Mucosa of descending colon (tissue), 3 donors: ENCODE data around the gene SAMD4A. TPM values are rescaled to one million over a fixed set of nuclear protein-coding genes. Genes with fewer than 3 reads are reported as not detected.

Source experiments
- ATAC-seq: fragments of 200-7000 bp; cut with Tn5 transposase; one replicate; pipeline ENCODE4 v1.9.1; 2020; ENCODE audit warnings: mild to moderate bottlenecking, moderate library complexity
- DNase-seq, 3 donors: peaks; one replicate each; pipeline ENCODE4 v3.0.0-alpha.2; 2020
- H3K36me3 ChIP-seq: fragments of 200-600 bp; one replicate; pipeline ENCODE4 v1.8.0; 2021; ENCODE audit warnings: low read depth, mild to moderate bottlenecking
- H3K4me1 ChIP-seq: fragments of 200-600 bp; one replicate; pipeline ENCODE4 v1.8.0; 2021; ENCODE audit warnings: low read depth, mild to moderate bottlenecking
- H3K4me3 ChIP-seq: fragments of 200-600 bp; one replicate; pipeline ENCODE4 v1.8.0; 2021; ENCODE audit warnings: mild to moderate bottlenecking
- H3K9me3 ChIP-seq: fragments of 200-600 bp; one replicate; pipeline ENCODE4 v1.8.0; 2021; ENCODE audit warnings: mild to moderate bottlenecking
- CTCF ChIP-seq: fragments of 200-600 bp; IDR thresholded peaks from one replicate; pipeline ENCODE4 v1.8.0; 2022; ENCODE audit warnings: antibody characterized with exemption, mild to moderate bottlenecking
- intact Hi-C, 2 donors: fragments of 100-400 bp; cut with DNase I in 1 of 2; cut with micrococcal nuclease in 1 of 2; formaldehyde crosslinking; loops; one replicate each; pipeline versions ENCODE4 v1.11.0 to v1.11.1; 2022; cut with DNase I, micrococcal nuclease
- total RNA-seq, 3 donors: library from RNA; stranded (reverse); fragmentation: NEBNext Ultra II Directional in 2 of 3; extraction: Animal tissue kit (Norgen Biotek cat#: 25700) in 2 of 3; gene quantifications; one replicate each; pipeline versions ENCODE4 v1.2.1 to v1.2.4, GENCODE V29; 2021 to 2023
- donor health status: DM: no; HTN: no; CAD: no; lungs with moderate emphysema.
- donor health status: DM: no; HTN: no; CAD: no.
- donor health status: DM: no; HTN: yes; CAD: no.

SAMD4A gene
- total RNA-seq, 3 donors from 2014 or later = 14.7 to 82.1 (median 16.5) TPM

DNA sequence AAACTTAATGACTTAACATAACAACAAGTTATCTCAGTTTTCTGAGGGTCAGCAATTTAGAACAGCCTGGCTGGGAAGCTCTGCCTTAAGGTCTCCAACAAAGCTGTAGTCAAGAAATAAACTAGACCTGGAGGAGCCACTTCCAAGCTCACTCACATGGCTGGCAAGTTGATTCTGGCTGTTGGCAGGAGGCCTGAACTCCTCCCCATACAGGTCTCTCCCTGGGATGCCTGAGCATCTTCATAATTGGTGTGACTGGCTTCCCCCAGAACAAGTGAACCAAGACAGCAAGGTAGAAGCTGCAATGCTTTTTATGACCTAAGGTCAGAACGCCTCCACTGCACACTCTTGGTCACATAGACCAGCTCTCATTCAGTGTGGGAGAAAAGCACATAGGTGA lies 128.3 kb downstream of the SAMD4A start:
- no peak for TF ChIP-seq CTCF
- Histone ChIP-seq H3K4me1 (no peaks in the 10 kb centered on the region), H3K36me3 (no peaks in the 10 kb centered on the region), H3K4me3 (no peak overlapping the region), H3K9me3 (no peaks in the 10 kb centered on the region)
- no peak for DNase-seq
- ATAC-seq = no peak
- intact Hi-C loops = loop anchor here in 1 of 2 donors (10.0 kb wide), 1 partner anchor 130 kb away; the partner anchor contains the start of gene SAMD4A

DNA sequence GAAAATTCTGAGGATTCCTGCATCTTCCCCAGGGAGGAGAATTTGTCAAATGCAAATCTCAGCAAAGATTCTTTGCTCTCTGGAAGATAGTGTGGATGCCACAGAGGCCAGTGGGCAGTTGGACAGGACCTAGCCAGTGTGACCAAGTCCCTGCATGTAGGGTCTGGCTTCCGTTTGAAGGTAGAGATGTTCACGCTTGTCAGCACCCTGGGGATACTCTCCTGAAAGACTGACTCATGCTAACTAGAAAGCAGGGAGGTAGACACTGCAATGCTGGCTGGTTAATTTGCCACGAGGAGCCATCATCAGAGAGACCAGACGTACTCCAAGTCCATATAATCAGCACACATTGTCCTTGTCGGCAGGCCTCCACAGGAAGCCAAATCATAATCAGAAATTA lies 130.1 kb downstream of the SAMD4A start:
- intact Hi-C loops = loop anchor here in 1 of 2 donors (10.0 kb wide), 1 partner anchor 132 kb away; the partner anchor contains the start of gene SAMD4A
- no peaks in the 10 kb centered on the region for H3K4me1 ChIP-seq
- ATAC-seq = no peak
- H3K4me3 ChIP-seq = no peak overlapping the region
- no peak for DNase-seq
- no peaks in the 10 kb centered on the region for H3K36me3 ChIP-seq
- TF ChIP-seq CTCF = no peak
- no peaks in the 10 kb centered on the region for H3K9me3 ChIP-seq

DNA sequence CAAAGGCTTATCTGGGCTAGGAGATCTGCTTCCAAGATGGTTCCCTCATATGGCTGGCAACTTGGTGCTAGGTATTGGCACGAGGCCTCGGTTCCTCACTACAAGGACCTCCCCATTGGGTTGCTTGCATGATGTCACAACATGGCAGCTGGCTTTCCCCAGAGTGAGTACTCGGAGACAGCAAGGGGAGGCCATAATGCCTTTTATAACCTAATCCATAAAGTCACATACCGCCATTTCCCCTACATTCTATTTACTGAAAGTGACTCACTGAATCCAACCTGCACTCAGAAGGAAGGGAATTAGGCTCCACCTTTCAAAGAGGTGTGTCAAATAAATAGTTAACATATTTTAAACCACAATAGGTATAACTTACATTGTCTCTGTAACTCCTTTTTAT lies 130.9 kb downstream of the SAMD4A start:
- H3K9me3 ChIP-seq = no peaks in the 10 kb centered on the region
- intact Hi-C loops = loop anchor here in 1 of 2 donors (10.0 kb wide), 1 partner anchor 133 kb away; the partner anchor contains the start of gene SAMD4A
- no peaks in the 10 kb centered on the region for H3K36me3 ChIP-seq
- no peak overlapping the region for H3K4me3 ChIP-seq
- no peak for TF ChIP-seq CTCF
- ATAC-seq (peak; percentile 79), DNase-seq (no peak)
- H3K4me1 ChIP-seq = no peaks in the 10 kb centered on the region

DNA sequence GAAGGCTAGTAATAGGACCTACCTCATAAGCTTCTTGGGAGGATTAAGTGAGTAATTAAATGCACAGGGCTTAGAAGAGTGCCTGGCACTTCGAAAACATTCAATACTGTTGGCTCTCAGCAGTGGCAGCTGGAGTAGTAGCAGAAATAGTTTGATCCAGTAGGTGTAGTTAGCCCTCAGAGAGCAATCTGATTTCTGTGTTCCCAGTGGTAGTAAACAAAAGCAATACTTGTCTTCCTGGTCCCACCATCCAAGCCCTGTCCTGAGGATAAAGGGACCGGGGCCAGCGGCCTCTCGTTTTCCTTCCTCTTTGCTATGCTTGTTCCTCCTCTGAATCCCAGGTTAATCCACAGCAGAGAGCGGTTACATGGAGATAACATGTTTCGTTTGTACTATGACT lies 131.6 kb downstream of the SAMD4A start:
- no peaks in the 10 kb centered on the region for H3K9me3 ChIP-seq
- no peak for ATAC-seq
- H3K4me1 ChIP-seq = no peaks in the 10 kb centered on the region
- intact Hi-C loops = loop anchor here in 1 of 2 donors (10.0 kb wide), 1 partner anchor 134 kb away; the partner anchor contains the start of gene SAMD4A
- H3K36me3 ChIP-seq = no peaks in the 10 kb centered on the region
- DNase-seq = no peak
- H3K4me3 ChIP-seq = no peak overlapping the region
- no peak for TF ChIP-seq CTCF

- Histone ChIP-seq H3K4me1 (no peaks in the 10 kb centered on the region), H3K4me3 (no peak overlapping the region), H3K9me3 (no peaks in the 10 kb centered on the region), H3K36me3 (no peaks in the 10 kb centered on the region)
- DNase-seq (no peak), ATAC-seq (no peak)
- no peak for TF ChIP-seq CTCF
- intact Hi-C loops = loop anchor here in 1 of 2 donors (10.0 kb wide), 1 partner anchor 134 kb away; the partner anchor contains the start of gene SAMD4A
These were observed 132.1 kb downstream of the SAMD4A start for GRCh38 chr14:54698966-54699530.
